NCI-H146 (cell line): ENCODE measurements around the gene ALG13.
"Not testable (repeated sequence)": the region's sequence is repeated elsewhere in the genome, so short reads cannot be mapped to it uniquely, and the experiment has no call there.

Experiments
- DNase-seq: peaks from one replicate; lab custom pipeline; 2025; lab: John Stamatoyannopoulos, UW

The ALG13 gene

DNA sequence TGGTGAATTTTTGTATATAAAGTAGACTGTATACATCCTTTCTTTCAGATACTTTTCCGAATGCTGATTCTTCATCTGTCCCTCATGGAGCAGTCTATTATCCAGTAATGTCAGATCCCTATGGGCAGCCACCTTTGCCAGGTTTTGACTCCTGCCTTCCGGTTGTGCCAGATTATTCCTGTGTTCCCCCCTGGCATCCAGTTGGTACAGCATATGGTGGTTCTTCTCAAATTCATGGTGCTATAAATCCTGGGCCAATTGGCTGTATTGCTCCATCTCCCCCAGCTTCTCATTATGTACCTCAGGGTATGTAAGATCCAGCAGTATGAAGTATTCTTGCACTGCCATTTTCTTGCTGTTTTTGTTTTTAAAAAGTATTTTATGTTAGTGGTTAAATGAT lies 78.7 kb downstream of the ALG13 start:
- no peak for DNase-seq

DNA sequence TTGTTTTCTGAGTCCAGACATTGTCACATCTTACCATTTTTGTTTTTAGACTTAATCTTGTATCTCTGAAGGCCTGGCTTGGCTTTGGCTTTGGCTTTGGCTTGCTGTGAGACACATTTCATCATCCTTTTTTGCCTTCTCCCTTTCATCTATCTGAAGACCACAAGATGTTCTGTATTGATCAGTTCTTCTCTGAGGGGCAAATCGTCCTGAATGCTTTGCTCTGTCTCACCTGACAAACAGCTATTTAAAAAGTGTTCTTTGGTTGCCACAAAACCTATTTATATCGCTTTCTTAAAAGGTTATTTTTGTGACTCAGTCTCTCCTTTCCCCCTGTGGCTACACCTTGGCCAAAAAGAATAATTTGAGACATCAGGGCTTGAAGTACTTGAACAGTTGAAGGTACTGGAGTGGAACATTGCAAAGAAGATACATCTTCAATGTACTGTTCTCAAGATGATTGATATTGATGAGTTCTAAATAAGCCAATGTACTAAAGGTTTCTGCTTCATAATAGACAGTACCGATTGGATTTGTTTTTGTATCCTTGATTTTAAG lies 80.7 kb downstream of the ALG13 start:
- no peak for DNase-seq

GRCh38 chrX:111778591-111778990 lies 97.6 kb downstream of the ALG13 start:
- DNase-seq: no peak

GRCh38 chrX:111779582-111779981 lies 98.6 kb downstream of the ALG13 start:
- no peak for DNase-seq

DNA sequence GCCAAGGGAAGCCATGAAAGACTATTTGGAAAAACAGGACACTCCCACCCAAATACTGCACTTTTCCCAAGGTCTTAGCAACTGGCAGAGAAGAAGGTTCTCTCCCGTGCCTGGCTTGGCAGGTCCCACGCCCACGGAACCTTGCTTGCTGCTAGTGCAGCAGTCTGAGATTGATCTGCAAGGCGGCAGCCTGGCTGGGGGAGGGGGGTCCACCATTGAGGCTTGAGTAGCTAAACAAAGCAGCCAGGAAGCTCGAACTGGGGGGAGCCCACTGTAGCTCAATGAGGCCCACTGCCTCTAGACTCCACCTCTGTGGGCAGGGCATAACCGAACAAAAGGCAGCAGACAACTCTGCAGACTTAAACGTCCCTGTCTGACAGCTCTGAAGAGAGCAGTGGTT lies 103.7 kb downstream of the ALG13 start:
- DNase-seq: no peak

DNA sequence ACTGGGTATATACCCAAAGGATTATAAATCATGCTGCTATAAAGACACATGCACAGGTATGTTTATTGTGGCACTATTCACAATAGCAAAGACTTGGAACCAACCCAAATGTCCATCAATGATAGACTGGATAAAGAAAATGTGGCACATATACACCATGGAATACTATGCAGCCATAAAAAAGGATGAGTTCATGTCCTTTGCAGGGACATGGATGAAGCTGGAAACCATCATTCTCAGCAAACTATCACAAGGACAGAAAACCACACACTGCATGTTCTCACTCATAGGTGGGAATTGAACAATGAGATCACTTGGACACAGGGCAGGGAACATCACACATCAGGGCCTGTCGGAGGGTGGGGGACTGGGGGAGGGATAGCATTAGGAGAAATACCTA lies 109.1 kb downstream of the ALG13 start:
- not testable (repeated sequence) for DNase-seq
